ENCODE results near the gene DCLK1.
"Not testable (repeated sequence)": the region's sequence is repeated elsewhere in the genome, so short reads cannot be mapped to it uniquely, and the experiment has no call there.

The DCLK1 gene

GRCh38 chr13:35979361-35979951 is 151.7 kb downstream of the DCLK1 start:
- DNase-seq, result no peak

- no peak for DNase-seq
These were observed 152.4 kb downstream of the DCLK1 start for GRCh38 chr13:35978607-35979316.

- no peak for DNase-seq
These were observed 154.1 kb downstream of the DCLK1 start for GRCh38 chr13:35977060-35977459.

- no peak for DNase-seq
These were observed 155.1 kb downstream of the DCLK1 start for GRCh38 chr13:35976126-35976525.

- DNase-seq, result not testable (repeated sequence)
These were observed 164.2 kb downstream of the DCLK1 start for GRCh38 chr13:35966951-35967350.

GRCh38 chr13:35966024-35966423 is 165.2 kb downstream of the DCLK1 start:
- DNase-seq, result no peak

GRCh38 chr13:35965226-35965927 is 165.8 kb downstream of the DCLK1 start:
- no peak for DNase-seq

- DNase-seq, result no peak
These were observed 166.4 kb downstream of the DCLK1 start for GRCh38 chr13:35964863-35965180.

- no peak for DNase-seq
These were observed 166.9 kb downstream of the DCLK1 start for GRCh38 chr13:35964011-35964862.

GRCh38 chr13:35961461-35962220 is 169.5 kb downstream of the DCLK1 start:
- no peak for DNase-seq

- DNase-seq, result no peak
These were observed 170.2 kb downstream of the DCLK1 start for GRCh38 chr13:35961002-35961401.

GRCh38 chr13:35957996-35958395 is 173.2 kb downstream of the DCLK1 start:
- no peak for DNase-seq

GRCh38 chr13:35957241-35957731 is 173.9 kb downstream of the DCLK1 start:
- no peak for DNase-seq

- no peak for DNase-seq
These were observed 175.1 kb downstream of the DCLK1 start for GRCh38 chr13:35956074-35956473.

GRCh38 chr13:35954207-35954560 is 177.0 kb downstream of the DCLK1 start:
- no peak for DNase-seq

GRCh38 chr13:35953537-35954206 is 177.5 kb downstream of the DCLK1 start:
- DNase-seq, result no peak

GRCh38 chr13:35947315-35947714 is 183.9 kb downstream of the DCLK1 start:
- no peak for DNase-seq

GRCh38 chr13:35945368-35945767 is 185.8 kb downstream of the DCLK1 start:
- DNase-seq, result no peak

- DNase-seq, result no peak
These were observed 189.8 kb downstream of the DCLK1 start for GRCh38 chr13:35941374-35941773.

- DNase-seq, result no peak
These were observed 190.4 kb downstream of the DCLK1 start for GRCh38 chr13:35940734-35941133.

GRCh38 chr13:35936246-35936978 is 194.8 kb downstream of the DCLK1 start:
- DNase-seq, result no peak

All from activated naive CD4-positive, alpha-beta T cell (primary cell).